DND-41 (cell line): ENCODE results near the gene FAM216A.

ENCODE experiments used
- EZH2 ChIP-seq: IDR thresholded peaks from 3 replicates; pipeline ENCODE4 v1.6.1; 2012; ENCODE audit warnings: borderline replicate concordance, low read depth, mild to moderate bottlenecking, moderate library complexity, low read length, inconsistent platforms; ENCODE audit not compliant: severe bottlenecking
- TF ChIP-seq, protein P1 (sequence below): IDR thresholded peaks from 2 replicates; pipeline ENCODE4 v1.5.1; 2012; ENCODE audit warnings: borderline replicate concordance, low read length, moderate library complexity, mild to moderate bottlenecking; ENCODE audit not compliant: poor library complexity, severe bottlenecking; ENCODE audit errors: extremely low read depth

DNA sequence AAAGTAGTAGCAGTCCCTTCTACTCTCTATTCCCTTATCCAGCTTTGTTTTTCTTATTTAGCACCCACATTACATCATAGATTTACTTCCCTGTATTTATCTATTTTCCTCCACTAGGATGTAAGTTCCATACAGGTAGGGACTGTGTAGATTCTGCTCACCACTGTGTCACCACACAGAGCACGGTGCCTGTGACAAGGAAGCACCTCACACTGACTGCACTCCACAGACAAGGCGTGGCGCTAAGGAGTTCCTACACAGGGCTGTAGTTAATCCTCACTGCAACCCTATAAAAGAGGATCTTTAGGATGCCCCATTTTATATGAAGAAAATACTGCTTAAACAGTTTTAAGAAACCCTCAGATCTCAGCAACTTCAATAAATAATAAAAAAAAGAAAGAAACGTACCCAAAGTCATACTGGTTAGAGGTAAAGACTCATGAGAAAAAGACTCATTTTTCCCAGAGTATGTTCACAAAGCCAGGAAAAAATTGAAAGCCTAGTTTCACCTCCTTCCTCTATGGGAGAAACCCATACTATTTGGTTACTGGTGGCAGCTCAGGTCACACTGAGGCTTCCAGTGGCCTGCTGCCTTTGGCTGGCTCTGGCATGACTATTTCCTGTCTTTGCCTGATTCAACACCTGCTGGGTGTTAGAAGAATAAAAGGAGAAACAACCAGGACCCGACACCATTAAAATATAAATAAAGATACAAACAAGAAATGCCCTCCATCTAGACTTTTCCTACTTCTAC lies 70.4 kb downstream of the FAM216A start:
- TF ChIP-seq, protein P1, sequence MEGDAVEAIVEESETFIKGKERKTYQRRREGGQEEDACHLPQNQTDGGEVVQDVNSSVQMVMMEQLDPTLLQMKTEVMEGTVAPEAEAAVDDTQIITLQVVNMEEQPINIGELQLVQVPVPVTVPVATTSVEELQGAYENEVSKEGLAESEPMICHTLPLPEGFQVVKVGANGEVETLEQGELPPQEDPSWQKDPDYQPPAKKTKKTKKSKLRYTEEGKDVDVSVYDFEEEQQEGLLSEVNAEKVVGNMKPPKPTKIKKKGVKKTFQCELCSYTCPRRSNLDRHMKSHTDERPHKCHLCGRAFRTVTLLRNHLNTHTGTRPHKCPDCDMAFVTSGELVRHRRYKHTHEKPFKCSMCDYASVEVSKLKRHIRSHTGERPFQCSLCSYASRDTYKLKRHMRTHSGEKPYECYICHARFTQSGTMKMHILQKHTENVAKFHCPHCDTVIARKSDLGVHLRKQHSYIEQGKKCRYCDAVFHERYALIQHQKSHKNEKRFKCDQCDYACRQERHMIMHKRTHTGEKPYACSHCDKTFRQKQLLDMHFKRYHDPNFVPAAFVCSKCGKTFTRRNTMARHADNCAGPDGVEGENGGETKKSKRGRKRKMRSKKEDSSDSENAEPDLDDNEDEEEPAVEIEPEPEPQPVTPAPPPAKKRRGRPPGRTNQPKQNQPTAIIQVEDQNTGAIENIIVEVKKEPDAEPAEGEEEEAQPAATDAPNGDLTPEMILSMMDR, result no peak
- TF ChIP-seq EZH2, result no peak
